Gastroesophageal sphincter (tissue), 3 donors: Measurements from ENCODE around the gene IGIP.

ENCODE experiments used
- POLR2A ChIP-seq, 2 donors: fragments of 450-650 bp; IDR thresholded peaks; one replicate each; pipeline ENCODE4 v1.6.1; 2017; ENCODE audit warnings: antibody characterized with exemption in 2 of 2, mild to moderate bottlenecking in 2 of 2, moderate library complexity in 1 of 2
- TF ChIP-seq, protein P1 (sequence below), 4 experiments: fragments of 200-600 bp in 2 of 4; fragments of 450-650 bp in 2 of 4; sonication (generic) in 1 of 4; IDR thresholded peaks; one replicate each; pipeline ENCODE4 v1.5.1; 2017 to 2019; ENCODE audit warnings: antibody characterized with exemption in 4 of 4, mild to moderate bottlenecking in 2 of 4, moderate library complexity in 2 of 4

DNA sequence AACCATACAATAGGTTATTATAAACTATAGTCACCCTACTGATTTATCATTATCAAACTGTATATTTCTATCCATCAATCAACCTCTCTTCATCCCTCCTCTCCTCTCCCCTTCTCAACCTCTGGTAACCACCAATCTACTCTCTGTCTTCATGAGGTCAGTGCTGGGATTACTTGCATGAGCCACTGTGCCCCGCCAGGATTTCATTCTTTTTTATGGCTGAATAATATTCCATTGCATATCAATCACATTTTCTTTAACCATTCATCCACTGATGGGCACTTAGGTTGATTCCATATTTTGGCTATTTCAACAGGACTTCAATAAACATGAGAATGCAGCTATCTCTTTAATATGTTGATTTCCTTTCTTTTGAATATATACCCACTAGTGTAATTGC is 22.6 kb upstream of the IGIP start:
- TF ChIP-seq, protein P1, sequence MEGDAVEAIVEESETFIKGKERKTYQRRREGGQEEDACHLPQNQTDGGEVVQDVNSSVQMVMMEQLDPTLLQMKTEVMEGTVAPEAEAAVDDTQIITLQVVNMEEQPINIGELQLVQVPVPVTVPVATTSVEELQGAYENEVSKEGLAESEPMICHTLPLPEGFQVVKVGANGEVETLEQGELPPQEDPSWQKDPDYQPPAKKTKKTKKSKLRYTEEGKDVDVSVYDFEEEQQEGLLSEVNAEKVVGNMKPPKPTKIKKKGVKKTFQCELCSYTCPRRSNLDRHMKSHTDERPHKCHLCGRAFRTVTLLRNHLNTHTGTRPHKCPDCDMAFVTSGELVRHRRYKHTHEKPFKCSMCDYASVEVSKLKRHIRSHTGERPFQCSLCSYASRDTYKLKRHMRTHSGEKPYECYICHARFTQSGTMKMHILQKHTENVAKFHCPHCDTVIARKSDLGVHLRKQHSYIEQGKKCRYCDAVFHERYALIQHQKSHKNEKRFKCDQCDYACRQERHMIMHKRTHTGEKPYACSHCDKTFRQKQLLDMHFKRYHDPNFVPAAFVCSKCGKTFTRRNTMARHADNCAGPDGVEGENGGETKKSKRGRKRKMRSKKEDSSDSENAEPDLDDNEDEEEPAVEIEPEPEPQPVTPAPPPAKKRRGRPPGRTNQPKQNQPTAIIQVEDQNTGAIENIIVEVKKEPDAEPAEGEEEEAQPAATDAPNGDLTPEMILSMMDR (IDR thresholded peaks at IDR 0.05): no peak
- no peak for TF ChIP-seq POLR2A (IDR thresholded peaks at IDR 0.05)
